Right renal cortex interstitium (tissue), 3 donors: ENCODE measurements around the gene LST1. TPM values are rescaled to one million over a fixed set of nuclear protein-coding genes. Genes with fewer than 3 reads are reported as not detected.
A peak's percentile ranks its signal among the peaks of the same experiment; 100 is the strongest.
"Not testable (repeated sequence)": the region's sequence is repeated elsewhere in the genome, so short reads cannot be mapped to it uniquely, and the experiment has no call there.

Experiments used
- DNase-seq, 3 donors: peaks; one replicate each; pipeline ENCODE4 v3.0.0-alpha.2; 2013; ENCODE audit warnings: low read depth in 3 of 3, low spot score in 2 of 3
- polyA plus RNA-seq, 3 donors: library from polyadenylated mRNA; unstranded; fragments of 120-200 nt; gene quantifications; one replicate each; pipeline ENCODE4 v1.2.1, GENCODE V29; 2013; ENCODE audit not compliant: insufficient read length in 3 of 3

The LST1 gene
- 1 to 10 TPM; 4.9 to 6.5 (median 5.2) TPM for polyA plus RNA-seq

DNA sequence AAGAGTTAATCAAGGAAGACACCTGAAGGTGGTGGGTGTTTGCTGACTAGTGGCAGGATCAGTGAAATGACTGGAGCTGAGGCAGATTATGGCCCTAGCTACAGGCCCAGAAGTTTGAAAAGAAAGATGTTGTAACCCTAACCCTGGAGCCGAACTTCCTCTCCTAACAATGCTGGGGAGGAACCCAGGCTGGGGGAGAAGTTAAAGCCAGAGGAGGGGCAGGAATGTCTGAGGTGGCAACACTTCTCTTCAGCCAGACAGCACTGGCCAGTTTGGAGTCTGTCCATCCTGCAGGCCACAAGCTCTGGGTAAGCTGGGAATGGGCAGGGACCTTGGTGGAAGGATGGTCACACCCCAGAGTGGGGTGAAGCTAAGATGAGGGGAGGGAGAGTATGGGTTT lies at the start of gene LST1:
Gene LST1 (plus strand): TSS at position 270 of the 400 bp plus-strand sequence. CDS start 1,023 bp downstream, outside the sequence.
- DNase-seq: no peak

GRCh38 chr6:31538805-31539400 lies 47.2 kb upstream of the LST1 start:
- no peak for DNase-seq

DNA sequence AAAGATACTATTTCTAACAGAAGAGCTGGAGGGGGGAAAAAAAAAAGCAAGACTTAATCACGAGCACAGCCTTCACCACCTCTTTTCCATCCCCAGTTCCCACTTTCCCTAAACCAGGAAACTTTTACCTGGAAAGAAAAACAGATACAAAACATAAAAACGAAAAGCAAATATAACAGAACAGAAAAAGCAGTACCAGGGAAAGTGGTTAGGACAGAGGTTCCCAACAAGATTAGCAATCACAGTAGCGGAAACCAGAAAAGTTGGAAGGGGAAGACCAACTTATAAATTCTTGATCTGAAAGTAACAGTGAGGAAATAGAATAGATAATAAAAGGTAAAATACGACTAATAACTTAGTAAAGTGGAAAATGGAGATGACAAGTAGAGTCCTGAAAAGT lies 45.4 kb upstream of the LST1 start:
- DNase-seq: no peak

DNA sequence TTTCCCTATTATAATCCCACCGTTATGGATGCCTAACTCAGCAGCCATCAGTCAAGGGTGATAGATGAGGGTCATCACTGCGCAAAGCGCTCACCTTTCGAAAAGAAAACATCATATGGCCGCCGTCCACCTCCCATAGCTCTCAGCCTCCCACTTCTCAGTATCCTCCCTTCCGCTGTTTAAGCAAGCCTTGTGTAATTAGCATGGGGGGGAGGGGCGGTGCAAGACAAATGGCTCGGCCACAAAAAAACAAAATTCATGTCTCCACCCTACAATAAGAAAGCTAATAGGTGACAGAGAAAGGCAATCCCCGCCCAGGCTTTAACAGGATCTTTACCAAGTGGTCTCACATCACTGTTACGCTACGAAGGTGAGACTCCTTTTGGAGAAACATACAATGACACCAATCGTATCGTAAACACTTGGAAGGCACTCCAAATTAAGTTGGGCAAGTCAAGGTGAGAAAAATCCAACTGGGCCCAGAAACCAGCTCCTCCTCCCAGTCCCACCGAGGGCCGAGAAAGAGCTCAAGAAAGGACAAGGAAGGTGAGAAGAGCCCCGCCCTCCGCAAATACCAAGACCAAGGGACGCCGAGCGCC lies 44.9 kb upstream of the LST1 start:
- peak in 1 of 3 donors; percentile 29 for DNase-seq

DNA sequence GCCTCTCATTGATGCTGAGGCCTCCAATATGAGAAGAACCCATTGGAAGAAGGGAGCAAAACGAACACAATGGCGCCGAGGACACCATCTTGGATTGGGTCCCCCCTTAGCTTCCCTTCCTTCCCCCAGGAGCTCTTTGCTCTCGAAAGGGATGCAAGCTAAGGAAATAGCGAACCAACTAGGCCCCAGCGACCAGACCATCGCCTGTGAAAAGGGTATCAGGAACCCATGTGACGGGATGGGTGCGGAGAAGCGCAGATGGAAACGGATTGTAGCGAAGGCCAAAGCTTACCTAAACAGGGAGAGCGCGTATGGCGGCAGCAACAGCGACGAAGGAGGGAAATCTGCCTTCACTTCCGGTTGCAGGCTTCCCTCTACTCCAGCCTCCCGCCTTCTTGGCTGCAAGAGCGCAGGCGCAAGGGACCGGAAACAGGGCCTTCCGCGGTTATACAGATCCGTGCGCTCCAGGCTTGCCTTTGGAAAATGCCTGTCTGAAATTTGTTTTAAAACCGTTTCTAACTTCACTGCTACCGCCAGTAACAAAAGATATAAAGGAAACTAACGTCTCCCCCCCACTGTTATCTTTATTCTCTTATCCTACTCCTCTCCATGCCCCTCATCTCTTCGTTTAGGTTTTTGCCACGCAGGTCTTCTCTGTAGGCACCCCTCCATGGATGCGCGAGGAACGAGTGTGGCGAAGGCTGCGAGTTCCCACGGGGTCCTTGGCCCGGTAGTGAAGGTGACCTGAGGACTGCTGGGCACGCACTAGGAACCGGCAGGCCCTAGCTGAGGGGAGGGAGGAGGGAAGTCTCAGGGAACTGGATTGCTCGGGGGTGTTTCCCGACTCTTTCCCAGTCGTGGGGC lies 44.2 kb upstream of the LST1 start, which contains the start of gene DDX39B:
Gene DDX39B (minus strand): TSS at position 346 of the 864 bp plus-strand sequence. CDS start 1,471 bp downstream, outside the sequence.
- peak; percentile 95 to 99 (median 97) for DNase-seq

- no peak for DNase-seq
Measured at GRCh38 chr6:31543639-31544038, 42.4 kb upstream of the LST1 start.

GRCh38 chr6:31544676-31545075 lies 41.4 kb upstream of the LST1 start:
- no peak for DNase-seq

DNA sequence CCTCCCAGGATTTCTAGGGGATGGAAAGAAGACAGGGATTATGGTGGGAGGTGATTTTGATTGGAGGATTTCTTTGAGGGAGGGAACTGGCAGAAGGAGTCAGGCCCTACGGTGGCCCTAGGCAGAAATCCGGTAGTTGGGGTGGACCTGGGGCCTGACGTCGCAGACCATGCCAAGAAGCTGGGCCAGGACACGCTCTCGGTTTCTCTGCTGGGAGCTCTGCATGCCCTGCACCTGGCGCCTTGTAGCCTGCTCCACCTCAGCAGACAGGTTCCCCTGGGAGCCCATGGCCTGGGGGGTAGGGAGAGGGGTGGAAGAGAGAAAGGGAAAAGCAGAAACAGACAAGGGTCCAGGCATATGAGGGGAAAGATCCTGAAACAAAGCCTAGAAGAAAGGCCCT lies 40.8 kb upstream of the LST1 start:
- DNase-seq: no peak

DNA sequence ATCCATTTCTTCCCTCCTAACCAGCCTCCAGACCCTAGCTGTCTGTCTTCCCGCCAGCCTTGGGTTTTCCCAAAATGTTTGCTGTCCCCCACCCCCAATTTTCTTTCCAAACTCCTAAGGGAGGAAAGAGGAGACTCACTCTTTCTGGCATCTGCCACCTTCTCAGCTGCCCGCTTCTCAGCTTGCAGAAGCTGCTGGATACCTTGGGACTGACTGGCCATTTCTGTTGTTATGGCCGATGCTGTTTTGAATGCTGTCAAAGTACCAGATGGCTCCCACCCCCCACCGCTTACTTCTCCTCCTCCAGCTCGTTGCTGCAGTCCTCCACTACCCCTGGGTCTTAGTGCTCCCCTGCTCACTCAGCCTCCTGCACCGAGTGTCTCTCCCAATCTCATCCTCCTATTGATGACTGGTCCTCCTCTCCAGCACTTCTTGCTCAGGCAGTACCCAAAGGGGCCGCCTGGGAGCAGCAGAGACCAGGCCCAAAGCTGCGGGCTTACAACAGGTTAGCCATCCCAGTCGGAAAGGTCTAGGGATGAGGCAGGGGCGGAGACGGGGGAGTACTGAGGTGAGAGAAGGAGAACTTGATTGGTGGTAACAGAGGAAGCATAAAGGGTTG lies 39.6 kb upstream of the LST1 start, which contains the start of gene ATP6V1G2:
Gene ATP6V1G2 (minus strand): TSS at position 270 of the 619 bp plus-strand sequence. CDS start 49 bp downstream, at position 221.
- DNase-seq: peak; percentile 73 to 80 (median 75)

DNA sequence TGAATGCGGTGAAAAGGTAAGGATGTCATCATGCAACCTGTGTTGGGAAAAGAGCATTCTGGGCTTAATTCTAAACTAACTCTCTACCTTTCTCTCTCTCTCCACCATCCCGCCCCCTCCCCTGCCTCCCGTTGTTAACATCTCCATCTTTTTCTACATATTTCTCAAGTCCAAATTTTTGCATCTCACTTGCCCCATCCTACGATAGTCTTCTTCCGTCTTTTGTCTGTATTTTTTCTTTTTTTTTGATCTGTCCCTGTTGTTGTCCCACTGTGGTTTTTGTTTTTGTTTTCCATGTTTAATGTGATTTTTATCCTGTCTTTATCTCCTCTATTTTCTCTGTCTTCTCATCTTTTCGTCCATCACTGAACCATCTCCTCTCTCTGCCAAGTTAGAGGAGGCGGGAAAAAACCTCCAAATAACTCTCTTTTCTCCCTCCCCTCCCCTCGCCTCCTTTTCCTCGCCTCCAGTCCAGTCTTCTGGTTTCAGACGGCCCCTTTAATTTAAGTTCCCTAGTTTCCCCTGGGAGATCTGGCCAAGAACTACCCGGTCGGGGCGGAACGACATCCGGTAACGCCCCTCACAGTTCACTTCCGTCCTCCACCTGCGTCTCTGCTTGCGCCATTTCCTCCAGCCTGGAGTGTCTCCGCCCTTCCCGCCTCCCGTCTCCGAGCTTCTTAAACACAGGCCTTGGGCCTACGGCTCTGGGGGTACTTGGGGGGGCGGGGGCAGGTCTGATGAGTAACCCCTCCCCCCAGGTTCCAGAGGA lies 38.9 kb upstream of the LST1 start, which contains the start of gene NFKBIL1:
Gene NFKBIL1 (plus strand): TSS at position 651 of the 769 bp plus-strand sequence. CDS start 87 bp downstream, at position 738.
- DNase-seq: peak; percentile 92 to 94 (median 93)

GRCh38 chr6:31547727-31548543 lies 38.1 kb upstream of the LST1 start:
- DNase-seq: no peak

- no peak for DNase-seq
Measured at GRCh38 chr6:31548544-31548873, 37.6 kb upstream of the LST1 start.

DNA sequence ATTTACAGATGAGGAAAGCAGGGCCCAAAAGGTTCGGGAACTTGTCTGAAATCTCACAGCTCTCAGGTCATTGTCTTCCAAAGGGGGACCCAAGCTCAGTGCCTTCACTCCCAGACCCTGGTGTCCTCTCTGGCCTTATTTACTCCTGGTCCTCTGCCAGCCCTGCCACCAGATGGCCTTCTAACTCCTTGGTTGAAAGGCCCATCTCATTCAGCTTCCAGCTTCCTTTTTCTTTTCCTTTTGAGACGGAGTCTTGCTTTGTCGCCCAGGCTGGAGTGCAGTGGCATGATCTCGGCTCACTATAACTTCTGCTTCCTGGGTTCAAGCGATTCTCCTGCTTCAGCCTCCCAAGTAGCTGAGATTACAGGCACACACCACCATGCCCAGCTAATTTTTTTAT lies 34.7 kb upstream of the LST1 start:
- not testable (repeated sequence) for DNase-seq

GRCh38 chr6:31556307-31556706 lies 29.8 kb upstream of the LST1 start:
- no peak for DNase-seq

GRCh38 chr6:31557443-31558317 lies 28.4 kb upstream of the LST1 start:
- no peak for DNase-seq

- no peak for DNase-seq
Measured at GRCh38 chr6:31558318-31558625, 27.8 kb upstream of the LST1 start.

GRCh38 chr6:31558631-31559500 lies 27.2 kb upstream of the LST1 start:
- DNase-seq: no peak

DNA sequence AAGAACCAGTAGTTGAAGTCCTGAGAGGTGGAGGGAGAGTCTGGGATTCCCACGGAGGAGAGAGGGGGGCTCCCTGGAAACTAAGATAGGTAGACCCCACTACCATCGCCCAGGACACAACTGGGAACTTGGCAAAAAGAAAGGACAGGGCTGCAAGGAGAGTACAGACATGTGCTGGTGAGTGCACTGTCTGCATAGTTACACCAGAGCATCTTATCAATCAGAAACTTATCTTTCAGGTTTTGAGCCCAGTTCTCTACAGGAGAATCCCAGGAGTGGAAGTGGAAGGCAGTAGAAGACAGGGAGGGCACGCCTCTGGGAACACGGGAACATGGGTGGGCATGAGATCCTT lies 26.5 kb upstream of the LST1 start:
- no peak for DNase-seq
